Hematopoietic multipotent progenitor cell treated with erythropoietin and hydrocortisone succinate and interleukin-3 and kit ligand, for 17 days (in vitro differentiated cells): ENCODE data around the gene SEMA6C.
"Not testable (repeated sequence)": the region's sequence is repeated elsewhere in the genome, so short reads cannot be mapped to it uniquely, and the experiment has no call there.

ENCODE experiments used
- DNase-seq: peaks from one replicate; pipeline ENCODE4 v3.0.0-alpha.2; 2015; ENCODE audit warnings: low spot score

SEMA6C gene

GRCh38 chr1:151130987-151131586 lies 15.3 kb downstream of the SEMA6C start:
- no peak for DNase-seq

- no peak for DNase-seq
Measured at GRCh38 chr1:151128800-151129199, 17.6 kb downstream of the SEMA6C start.

GRCh38 chr1:151124763-151125403 lies 21.5 kb downstream of the SEMA6C start:
- no peak for DNase-seq

- no peak for DNase-seq
Measured at GRCh38 chr1:151113877-151114276, 32.6 kb downstream of the SEMA6C start.

- no peak for DNase-seq
Measured at GRCh38 chr1:151108331-151108730, 38.1 kb downstream of the SEMA6C start.

- DNase-seq = no peak
Measured at GRCh38 chr1:151106894-151107293, 39.5 kb downstream of the SEMA6C start.

GRCh38 chr1:151104630-151105029 lies 41.8 kb downstream of the SEMA6C start:
- DNase-seq = no peak

GRCh38 chr1:151098126-151098525 lies 48.3 kb downstream of the SEMA6C start:
- no peak for DNase-seq

GRCh38 chr1:151097426-151097825 lies 49.0 kb downstream of the SEMA6C start:
- DNase-seq = not testable (repeated sequence)

GRCh38 chr1:151085953-151086559 lies 60.4 kb downstream of the SEMA6C start:
- no peak for DNase-seq
